CD1c-positive myeloid dendritic cell (primary cell): Measurements from ENCODE around the gene CLDN18.

Experiments used
- DNase-seq: peaks from one replicate; pipeline ENCODE4 v3.0.0-alpha.2; 2016; ENCODE audit errors: extremely low spot score

Gene CLDN18

DNA sequence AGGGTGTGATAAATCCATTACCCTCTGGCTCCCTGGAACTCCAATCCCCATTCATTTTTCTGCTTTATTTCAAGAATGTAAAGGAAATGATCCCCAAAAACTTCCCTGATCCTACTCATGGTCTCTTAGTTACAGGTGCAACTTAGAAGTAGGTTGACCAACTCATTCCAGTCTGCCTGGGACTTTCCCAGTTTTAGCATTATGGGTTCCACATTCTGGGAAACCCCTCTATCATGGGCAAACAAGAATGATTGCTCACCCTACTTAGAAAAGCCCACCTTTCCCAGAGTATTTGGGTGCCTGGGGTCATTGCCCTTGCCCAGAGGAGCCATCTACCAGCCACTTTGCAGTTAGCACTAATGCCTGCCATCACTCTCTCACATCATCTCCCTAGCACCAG is 15.6 kb downstream of the CLDN18 start:
- no peak for DNase-seq

DNA sequence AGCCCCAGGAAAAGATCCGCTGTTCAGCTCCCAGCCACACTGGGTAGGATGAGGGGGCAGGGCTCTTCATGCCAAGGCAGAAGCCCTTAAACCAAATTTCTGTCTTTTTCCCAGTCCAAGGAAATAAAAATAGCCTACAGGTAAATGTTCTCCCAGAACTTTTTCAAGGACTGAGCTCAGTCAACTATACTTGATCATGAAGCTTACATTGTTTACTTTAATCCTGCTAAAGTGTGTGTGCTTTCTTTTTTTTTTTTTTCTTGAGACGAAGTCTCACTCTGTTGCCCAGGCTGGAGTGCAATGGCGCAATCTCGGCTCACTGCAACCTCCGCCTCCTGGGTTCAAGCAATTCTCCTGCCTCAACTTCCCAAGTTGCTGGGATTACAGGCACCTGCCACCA is 17.9 kb downstream of the CLDN18 start:
- no peak for DNase-seq

DNA sequence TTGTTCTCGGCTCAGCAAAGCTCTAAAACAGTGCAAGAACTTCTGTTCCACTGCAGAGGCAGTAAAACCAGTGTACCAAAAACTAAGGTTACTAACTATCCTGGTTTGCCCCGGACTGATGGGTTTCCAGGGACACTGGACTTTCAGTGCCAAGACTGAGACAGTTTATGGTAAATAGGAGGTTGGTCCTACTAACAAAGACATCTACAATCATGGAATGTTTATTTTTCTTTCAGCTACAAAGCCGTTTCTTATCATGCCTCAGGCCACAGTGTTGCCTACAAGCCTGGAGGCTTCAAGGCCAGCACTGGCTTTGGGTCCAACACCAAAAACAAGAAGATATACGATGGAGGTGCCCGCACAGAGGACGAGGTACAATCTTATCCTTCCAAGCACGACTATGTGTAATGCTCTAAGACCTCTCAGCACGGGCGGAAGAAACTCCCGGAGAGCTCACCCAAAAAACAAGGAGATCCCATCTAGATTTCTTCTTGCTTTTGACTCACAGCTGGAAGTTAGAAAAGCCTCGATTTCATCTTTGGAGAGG is 20.8 kb downstream of the CLDN18 start:
- no peak for DNase-seq

DNA sequence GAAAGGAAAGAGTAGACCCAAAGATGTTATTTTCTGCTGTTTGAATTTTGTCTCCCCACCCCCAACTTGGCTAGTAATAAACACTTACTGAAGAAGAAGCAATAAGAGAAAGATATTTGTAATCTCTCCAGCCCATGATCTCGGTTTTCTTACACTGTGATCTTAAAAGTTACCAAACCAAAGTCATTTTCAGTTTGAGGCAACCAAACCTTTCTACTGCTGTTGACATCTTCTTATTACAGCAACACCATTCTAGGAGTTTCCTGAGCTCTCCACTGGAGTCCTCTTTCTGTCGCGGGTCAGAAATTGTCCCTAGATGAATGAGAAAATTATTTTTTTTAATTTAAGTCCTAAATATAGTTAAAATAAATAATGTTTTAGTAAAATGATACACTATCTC is 21.6 kb downstream of the CLDN18 start:
- DNase-seq, result no peak

DNA sequence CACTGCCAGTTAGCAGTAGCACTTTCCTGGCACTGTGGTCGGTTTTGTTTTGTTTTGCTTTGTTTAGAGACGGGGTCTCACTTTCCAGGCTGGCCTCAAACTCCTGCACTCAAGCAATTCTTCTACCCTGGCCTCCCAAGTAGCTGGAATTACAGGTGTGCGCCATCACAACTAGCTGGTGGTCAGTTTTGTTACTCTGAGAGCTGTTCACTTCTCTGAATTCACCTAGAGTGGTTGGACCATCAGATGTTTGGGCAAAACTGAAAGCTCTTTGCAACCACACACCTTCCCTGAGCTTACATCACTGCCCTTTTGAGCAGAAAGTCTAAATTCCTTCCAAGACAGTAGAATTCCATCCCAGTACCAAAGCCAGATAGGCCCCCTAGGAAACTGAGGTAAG is 22.6 kb downstream of the CLDN18 start:
- no peak for DNase-seq

DNA sequence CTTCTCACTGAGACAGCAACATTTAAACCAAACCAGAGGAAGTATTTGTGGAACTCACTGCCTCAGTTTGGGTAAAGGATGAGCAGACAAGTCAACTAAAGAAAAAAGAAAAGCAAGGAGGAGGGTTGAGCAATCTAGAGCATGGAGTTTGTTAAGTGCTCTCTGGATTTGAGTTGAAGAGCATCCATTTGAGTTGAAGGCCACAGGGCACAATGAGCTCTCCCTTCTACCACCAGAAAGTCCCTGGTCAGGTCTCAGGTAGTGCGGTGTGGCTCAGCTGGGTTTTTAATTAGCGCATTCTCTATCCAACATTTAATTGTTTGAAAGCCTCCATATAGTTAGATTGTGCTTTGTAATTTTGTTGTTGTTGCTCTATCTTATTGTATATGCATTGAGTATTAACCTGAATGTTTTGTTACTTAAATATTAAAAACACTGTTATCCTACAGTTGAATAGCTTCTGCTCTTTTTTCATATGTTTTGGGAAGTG is 23.3 kb downstream of the CLDN18 start:
- no peak for DNase-seq

DNA sequence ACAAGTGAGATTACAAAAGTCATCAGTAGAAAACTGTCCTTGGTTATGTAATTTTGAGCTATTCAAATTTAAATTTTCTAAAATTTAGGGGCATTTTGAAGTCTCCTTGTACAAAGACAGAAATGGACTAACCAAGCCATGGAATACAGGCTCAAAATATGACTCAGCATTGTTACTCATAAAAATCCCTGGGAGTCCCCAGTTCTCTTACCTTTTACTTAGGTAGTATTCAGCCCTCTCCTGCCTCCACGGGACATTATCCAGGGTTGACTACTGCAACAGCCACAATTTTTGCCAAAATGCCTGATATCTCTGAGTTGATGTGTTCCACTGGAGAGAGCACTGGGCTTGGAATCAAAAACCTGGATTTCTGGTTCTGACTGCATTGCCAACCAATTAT is 25.0 kb downstream of the CLDN18 start:
- no peak for DNase-seq

DNA sequence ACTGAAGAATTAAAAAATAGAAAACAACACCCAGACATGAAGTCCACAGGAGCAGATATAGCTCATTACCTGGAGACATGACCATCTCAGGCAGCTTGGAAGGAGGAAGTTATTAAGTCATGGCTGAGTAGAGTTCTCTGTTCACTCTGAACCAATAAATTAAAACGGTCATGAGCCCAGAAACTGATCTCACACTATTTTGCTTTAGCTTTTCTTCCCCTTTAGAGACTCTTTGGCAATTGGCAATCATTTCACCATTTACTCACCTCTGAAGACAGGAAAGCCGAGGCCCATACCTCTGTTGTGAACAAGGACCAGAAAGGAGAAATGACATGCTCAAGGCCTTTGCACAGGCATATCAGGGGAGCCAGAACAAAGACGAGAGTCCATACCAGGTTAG is 26.6 kb downstream of the CLDN18 start:
- no peak for DNase-seq

DNA sequence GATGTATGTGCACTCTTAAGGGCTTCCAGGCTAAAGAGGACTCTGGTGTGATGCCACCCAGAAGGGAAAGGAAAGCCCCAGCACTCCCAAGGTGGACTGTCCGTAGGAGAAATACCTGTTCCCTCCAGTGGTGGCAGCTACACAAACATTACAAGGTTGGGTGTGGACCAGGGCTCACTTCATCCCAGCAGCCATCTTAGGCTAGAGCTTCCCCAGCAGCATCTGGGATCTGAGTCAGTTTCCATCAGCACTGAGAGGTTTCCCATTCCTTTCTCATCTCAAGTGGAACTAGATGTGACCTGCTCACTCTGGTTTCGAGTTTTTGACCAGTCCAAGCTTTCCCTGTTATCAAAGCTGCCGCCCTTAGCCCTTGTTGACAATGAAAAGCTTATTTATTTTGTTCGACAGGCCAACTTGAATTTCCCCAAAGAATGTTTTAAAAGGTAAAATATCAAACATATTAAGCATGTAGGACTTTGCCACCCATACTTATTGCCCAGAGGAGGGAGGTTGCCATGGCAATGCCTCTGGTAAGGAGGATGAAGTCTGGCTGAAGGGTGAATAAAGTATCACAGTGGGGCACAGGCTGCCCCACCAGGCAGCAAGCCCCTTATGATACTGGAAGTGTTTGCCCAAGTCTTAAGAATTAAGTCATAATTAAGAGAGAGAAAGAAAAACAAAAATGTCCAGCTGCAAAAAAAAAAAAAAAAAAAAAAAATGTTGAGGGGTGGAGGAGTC is 28.9 kb downstream of the CLDN18 start:
- DNase-seq, result no peak

DNA sequence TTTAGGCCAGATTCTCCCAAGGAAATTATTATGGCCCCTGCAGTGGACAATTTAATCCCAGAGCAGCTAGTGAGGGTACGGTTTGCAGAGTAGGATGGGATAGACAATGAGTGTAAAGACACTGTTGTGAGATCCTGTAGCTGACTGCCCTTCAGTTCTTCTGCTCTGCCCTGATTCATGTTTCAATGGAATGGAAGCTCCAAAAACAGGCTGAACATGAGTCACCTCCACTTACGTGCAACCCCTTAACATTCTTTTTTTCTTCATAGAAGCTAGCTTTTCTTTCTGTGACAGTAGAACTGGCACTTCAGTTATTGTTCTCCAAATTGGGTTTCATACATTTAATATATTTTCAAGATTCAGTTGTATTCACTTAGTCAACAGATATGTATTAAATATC is 32.1 kb downstream of the CLDN18 start:
- no peak for DNase-seq

DNA sequence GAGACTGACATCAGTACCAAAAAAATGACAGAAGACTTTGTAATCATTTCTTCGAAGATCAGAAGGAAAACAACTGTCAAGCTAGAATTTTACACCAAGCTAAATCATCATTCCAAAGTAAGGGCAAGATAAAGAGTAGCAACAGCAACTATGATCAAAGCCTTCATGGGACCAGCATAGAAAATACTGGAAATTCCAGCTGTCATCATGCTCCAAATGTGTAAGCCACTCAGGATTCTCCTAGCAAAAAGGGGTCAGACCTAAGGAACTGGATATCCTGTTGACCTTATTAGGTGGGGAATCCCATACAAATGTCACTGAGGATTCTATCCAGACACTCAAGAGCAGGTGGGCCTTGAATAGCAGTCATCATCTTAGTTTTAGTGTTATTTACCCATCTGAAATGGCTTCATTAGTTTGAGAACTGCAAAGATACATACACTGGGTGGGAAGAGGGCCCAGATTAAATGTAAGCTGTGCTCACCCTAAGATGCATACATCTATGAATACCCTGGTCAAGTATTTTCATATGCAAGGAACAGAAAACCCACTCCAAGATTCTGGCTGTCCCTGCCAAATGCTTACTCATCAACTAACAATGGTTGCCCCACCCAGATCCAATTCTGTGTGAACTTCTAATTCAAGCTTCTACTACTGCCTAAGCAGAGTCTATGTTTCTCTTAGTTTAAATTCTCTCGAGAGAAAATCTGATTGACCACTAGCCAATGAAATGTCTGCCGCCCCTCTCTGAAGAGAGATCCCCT is 33.5 kb downstream of the CLDN18 start:
- DNase-seq, result no peak

DNA sequence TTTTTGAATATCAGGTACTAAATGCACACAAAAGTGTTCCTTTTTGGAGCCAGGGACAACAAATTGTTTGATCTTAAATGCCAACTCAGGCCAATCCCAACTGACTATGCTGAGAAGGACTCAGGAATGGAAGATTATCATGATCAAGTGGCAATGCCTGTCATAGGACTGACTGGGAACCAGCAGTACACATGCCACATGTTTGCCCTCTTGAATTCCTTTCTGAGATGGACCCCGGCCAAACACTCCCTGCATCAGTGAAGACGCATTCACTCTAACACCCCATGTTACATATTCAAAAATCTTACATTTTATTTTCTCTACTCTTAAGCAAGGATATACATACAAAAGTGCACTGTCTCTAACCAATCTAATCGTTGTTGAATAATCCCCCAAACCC is 36.1 kb downstream of the CLDN18 start:
- no peak for DNase-seq

DNA sequence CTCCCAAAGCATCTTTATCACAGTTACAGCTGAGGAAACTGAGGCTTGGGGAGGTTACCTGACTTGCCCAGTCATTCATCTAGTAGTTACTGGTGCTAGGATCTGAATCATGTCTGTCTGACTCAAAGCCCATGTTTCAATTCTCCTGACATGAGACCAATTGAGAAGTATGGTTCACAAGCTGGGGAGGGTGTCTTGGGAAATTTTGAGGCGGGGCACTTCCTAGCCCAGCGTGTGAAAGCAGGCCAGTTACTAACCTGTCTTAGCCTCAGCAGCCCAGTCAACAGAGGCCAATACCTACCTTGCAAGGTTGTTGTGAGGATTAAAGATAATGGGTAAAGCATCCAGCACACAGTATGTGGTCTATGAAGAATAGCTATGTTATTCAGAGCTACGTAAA is 37.0 kb downstream of the CLDN18 start:
- DNase-seq, result no peak

DNA sequence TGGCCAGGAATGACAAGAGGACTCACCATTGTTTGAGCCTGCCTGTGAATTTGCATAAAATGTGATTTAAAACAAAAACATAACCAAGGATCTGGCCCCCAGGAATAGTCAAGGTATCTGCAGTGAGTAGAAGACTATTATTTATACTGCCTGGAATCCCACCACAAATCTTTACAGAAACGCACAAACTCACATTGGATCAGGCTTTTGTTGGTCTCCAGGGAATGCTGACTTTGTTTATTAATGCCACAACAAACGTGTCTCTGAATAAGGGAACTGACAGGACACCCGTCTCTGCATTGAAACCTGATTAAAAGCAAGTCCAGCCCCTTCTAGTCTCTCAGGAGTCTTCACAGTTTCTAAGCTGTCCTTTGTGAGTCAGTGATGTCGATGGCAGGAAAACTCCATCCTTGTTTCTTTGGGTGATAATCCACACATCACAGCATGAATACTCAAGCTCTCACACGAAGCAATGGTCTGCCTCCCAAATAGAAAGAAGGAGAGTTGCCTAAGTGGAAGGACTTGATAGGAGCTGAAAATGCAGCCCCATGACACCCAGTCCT is 37.7 kb downstream of the CLDN18 start:
- DNase-seq, result no peak

DNA sequence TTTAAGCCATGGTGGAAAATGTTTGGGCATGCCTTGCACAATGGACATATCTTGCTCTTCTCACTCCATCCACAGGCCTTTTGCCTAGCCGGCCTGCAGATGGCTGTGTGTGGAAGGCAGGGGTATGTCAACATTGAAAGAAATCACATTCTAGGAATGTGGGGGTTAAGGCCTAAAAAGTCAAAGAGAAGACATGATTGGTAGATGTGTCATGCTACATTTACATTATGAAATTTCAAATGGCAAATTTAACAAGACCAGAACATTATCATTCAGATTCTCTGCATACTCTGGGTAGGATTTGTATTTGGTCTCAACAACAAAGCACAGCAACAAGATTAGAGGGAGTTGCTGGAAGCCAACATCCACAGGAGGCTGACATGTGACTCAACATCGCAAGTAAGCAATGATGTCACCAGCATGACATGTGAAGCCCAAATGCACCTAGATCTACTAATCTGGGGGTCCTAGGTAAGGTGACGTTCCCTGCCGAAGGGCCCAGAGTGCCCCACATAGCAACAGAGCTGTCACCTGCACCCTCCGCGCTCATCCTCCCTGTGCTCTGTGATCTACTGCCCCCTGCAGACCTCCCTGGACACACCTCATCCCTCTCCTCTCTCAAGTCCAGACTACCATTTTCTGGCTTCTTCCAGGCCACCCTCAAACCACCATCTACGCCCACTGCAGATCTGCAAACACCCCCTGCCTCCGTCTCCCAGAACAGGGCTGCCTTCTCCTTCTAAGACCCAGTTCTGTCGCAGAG is 39.4 kb downstream of the CLDN18 start:
- DNase-seq, result no peak

DNA sequence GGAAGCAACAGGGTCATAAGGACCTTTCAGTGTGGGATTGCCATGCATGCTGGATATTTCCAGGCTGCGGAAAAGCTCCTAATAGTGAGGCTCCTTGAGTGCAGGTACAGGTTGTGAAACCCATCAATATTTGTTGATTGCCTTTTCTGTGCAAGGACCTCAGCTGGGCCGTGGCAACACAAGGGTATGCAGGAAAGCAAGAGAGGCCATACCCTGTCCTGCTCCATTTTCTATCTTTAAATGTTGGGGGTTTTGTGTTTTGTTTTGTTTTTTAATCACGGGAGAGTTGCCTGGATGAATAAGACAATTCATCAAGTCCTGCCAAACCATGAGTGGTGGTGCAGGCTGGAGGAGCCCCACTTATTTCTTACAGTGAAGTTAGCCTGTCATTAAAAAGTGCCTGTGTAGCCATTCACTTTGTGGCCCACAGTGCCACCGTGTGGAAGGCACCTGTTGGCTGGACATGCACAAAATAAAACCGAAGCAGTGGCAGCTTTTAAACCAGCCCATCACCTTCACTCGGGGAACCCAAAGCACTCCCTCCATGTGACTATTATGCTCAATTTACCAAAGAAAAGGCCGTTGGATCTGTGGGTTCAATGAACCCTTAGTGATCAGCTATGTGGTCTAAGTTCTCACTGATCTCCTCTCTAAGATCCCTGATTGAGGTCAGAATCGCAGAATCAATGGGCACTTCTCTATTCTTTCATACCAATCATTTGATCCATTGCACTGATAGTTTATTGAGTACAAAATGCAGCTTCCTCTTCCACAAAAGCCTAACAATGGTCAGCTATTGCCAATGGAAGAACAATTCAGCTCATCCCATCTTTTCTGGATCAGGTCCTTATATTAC is 42.2 kb downstream of the CLDN18 start:
- peak; percentile 8 for DNase-seq

DNA sequence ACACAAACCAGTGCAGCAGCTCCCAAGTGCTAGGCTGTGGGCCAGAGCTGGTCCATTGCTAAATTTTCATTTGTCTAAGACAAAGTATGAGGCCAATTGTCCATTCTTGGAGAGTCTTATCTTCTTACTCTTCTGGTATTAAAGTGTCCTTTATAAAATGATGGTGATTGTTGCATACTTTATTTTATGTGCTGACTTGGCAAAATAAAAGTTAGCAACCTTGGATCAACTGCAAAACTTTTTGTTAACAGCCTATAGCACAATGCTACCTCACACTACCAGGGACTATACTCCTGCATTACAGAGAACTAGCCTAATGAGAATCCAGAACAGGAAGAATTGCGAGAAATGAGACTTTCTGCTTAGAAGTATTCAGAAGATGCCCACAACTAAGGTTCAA is 44.1 kb downstream of the CLDN18 start:
- no peak for DNase-seq

DNA sequence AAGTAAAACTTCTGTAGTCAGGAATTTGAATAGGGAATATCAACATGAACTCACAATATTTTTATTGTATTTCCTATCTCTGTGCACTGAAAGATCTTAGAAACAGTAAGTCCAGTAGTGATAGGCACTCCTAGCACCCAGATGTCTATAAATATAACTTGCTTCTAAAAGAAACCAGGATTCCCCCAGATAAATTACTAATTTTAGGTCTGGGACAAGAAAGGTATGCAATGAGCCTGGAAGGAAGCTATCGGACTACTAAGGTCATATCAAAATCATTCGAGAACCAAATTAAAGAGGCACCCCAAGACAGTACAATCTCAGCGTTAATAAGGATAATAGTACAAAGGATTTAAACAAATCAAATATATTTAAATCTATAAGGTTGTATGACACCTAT is 47.4 kb downstream of the CLDN18 start:
- DNase-seq, result no peak

DNA sequence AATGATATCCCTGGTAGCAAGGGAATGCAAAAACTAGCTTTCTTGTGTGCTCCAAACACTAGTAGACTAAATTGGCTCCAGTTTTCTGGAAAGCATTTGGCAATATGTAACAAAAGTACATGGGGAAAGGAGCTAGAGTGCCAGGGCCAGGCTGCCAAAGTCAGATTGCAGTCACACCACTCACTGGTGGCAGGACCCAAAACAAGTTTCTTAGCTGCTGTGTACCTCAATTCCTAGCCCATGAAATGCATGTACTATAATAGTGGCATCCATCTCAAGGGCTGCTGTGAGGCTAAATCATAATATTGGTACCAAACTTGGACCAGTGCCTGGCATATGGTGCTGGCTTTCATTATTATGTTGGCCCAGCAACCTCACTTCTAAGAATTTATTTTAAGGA is 49.3 kb downstream of the CLDN18 start:
- DNase-seq, result no peak

DNA sequence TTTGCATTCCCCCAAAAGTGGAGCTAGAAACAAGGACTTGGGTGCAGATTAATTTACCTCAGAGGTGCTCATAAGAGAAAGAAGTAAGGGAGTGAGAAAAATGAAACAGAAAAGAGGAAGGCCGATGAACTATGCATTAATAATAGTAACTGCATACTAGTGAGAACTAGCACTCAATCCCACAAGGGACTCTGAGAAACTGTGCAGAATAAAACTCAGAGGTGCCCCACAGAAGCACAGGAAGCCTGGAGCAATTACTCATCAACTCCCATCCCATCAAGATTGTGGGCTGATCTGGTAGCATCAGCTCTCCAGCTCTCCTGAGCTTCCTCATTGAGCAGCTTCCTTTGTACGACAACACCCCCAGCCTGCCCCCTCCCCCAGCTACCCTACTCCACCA is 50.8 kb downstream of the CLDN18 start:
- DNase-seq, result no peak

DNA sequence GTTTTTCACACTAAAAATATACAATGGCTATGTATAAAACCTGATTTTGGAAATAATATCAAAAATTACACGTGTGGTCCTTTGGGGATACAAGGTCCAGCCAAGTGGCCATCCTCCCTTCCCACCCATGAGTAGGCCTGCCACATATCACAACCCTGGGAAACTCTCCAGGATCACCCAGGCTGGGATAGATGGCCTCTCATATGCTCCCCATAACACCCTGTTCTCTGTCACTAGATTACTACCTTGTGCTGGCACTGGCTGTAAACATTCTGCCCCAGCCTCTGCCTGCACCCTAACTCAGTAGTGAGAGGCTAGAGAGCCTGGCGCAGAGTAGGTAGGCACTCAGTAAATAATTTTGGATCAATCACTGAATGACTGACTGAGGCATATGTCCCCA is 52.1 kb downstream of the CLDN18 start:
- no peak for DNase-seq
